ENCODE measurements around the gene PPP4R2.
"Not testable (repeated sequence)": the region's sequence is repeated elsewhere in the genome, so short reads cannot be mapped to it uniquely, and the experiment has no call there.

PPP4R2 gene

DNA sequence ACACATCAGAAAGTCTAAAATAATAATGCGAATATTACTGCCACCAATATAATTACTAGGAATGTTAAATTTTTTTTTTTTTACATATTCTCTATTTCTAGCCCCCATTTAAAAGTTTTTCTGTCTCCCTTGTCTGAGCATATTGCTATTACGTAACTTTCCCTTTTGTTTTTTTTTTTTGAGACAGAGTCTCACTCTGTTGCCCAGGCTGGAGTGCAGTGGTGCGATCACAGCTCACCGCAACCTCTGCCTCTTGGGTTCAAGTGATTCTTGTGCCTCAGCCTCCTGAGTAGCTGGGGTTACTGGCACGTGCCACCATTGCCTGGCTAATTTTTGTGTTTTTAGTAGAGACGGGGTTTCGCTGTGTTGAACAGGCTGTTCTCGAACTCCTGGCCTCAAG, 6.4 kb downstream of the PPP4R2 start:
- DNase-seq (ENCODE audit: low read depth); H3K27me3 ChIP-seq (replicated peaks; ENCODE audit: control insufficient read depth, insufficient read depth, low read length); H3K9me3 ChIP-seq (ENCODE audit: control insufficient read depth, low read length); H3K9ac ChIP-seq (ENCODE audit: low read length); H3K4me3 ChIP-seq (ENCODE audit: low read length): not testable (repeated sequence)
- Histone ChIP-seq H3K36me3 (ENCODE audit: control insufficient read depth, insufficient read depth, low read length, severe bottlenecking) (peaks cover 68% of the 10 kb centered on the region), H3K4me1 (ENCODE audit: control insufficient read depth, insufficient read depth, low read length) (peaks cover 48% of the 10 kb centered on the region)

DNA sequence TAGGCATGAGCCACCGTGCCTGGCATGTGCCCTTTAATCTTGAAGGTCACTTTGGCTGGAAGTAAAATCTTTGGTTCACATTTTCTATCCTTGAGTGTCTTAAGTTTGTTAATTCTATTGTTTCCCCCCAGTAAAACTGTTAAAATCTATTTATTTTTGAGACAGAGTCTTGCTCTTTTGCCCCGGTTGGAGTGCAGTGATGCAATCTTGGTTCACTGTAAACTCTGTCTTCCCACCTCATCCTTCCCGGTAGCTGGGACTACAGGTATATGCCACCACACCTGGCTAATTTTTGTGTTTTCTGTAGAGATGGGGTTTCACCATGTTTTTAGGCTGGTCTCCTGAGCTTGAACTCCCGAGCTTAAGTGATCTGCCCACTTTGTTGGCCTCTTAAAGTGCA, 7.7 kb downstream of the PPP4R2 start:
- Histone ChIP-seq H3K9ac (ENCODE audit: low read length) (no peak overlapping the region), H3K4me3 (ENCODE audit: low read length) (no peak overlapping the region), H3K27me3 (replicated peaks; ENCODE audit: control insufficient read depth, insufficient read depth, low read length) (no peaks in the 10 kb centered on the region), H3K36me3 (ENCODE audit: control insufficient read depth, insufficient read depth, low read length, severe bottlenecking) (peaks cover 68% of the 10 kb centered on the region), H3K9me3 (ENCODE audit: control insufficient read depth, low read length) (no peaks in the 10 kb centered on the region), H3K4me1 (ENCODE audit: control insufficient read depth, insufficient read depth, low read length) (peaks cover 36% of the 10 kb centered on the region)
- no peak for DNase-seq (ENCODE audit: low read depth)

DNA sequence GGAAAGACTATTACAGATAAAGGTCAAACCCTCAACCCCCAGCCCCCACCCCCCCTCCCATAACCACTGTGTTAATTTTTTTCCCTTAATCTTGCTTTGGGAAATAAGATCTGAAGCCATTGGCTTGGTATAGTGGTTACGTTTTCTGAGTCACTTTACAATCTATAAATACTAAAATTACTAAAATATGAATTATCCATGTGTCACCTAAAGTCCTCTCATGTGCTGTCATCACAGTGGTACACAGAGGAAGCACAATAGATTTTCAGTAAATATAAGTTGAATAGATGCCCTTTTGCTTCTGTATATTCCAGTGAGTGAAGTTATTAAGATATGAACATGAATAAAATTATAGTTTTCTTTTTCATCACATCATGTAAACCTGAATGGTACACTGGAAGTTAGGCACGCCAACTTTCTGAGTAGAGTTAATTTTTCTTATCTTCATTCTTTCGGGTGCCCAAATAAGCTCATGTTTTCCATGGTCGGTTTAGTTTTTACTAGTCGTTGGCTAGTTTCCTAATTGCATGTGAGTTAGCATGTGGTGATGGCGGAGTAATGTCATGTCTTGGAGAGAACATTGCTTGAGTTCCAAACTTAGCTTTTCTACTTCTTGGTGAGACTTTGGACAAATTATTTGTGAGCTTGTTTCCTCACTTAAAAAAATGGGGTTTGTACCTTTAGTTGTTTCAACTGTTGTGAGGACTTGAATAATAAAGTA, 11.5 kb downstream of the PPP4R2 start:
- DNase-seq (ENCODE audit: low read depth): no peak
- Histone ChIP-seq H3K27me3 (replicated peaks; ENCODE audit: control insufficient read depth, insufficient read depth, low read length) (no peaks in the 10 kb centered on the region), H3K4me3 (ENCODE audit: low read length) (no peak overlapping the region), H3K9me3 (ENCODE audit: control insufficient read depth, low read length) (no peaks in the 10 kb centered on the region), H3K9ac (ENCODE audit: low read length) (no peak overlapping the region), H3K36me3 (ENCODE audit: control insufficient read depth, insufficient read depth, low read length, severe bottlenecking) (peaks cover 64% of the 10 kb centered on the region), H3K4me1 (ENCODE audit: control insufficient read depth, insufficient read depth, low read length) (peaks cover 7% of the 10 kb centered on the region)

DNA sequence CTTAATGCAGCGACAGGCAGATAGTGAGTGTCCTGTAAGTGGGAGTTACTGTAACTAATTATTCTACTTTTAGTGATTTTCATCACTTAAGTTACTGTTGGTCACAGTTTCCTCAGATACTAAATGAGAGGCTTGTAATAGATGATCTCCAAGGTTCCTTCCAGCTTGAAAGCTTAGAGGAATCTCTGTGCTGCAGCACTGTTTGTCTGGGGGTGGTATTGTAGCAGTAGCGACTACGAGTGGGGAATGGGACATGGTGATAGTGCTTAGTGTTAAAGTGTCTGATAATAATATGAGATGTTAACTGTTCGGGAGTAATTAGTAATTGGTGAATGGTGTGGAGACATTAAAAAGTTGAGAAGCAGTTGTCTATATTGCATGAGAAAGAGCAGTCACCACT, 12.4 kb downstream of the PPP4R2 start:
- H3K36me3 ChIP-seq (ENCODE audit: control insufficient read depth, insufficient read depth, low read length, severe bottlenecking): peaks cover 57% of the 10 kb centered on the region
- DNase-seq (ENCODE audit: low read depth): no peak
- H3K4me3 ChIP-seq (ENCODE audit: low read length): no peak overlapping the region
- H3K27me3 ChIP-seq (replicated peaks; ENCODE audit: control insufficient read depth, insufficient read depth, low read length): no peaks in the 10 kb centered on the region
- H3K4me1 ChIP-seq (ENCODE audit: control insufficient read depth, insufficient read depth, low read length): peaks cover 3% of the 10 kb centered on the region
- no peak overlapping the region for H3K9ac ChIP-seq (ENCODE audit: low read length)
- H3K9me3 ChIP-seq (ENCODE audit: control insufficient read depth, low read length): no peaks in the 10 kb centered on the region

DNA sequence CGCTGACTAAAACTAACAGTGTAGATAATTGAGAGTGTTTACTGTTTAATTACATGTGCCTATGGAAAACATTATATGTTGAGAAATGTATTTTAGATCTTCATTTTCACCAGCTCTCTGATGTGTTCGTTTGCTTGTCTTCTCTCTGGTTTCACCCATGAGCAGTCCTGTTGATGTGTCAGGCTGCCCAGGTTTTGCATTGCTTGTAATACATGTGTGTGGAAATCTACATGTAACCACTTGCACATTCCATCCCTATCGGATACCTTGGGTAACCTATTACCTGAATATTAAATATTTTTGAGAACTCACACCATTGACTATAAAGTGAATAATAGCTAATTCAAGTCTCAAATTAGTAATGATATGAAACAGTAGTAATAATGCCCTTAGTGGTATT, 13.1 kb downstream of the PPP4R2 start:
- no peaks in the 10 kb centered on the region for H3K27me3 ChIP-seq (replicated peaks; ENCODE audit: control insufficient read depth, insufficient read depth, low read length)
- no peak overlapping the region for H3K9ac ChIP-seq (ENCODE audit: low read length)
- no peaks in the 10 kb centered on the region for H3K9me3 ChIP-seq (ENCODE audit: control insufficient read depth, low read length)
- peaks cover 54% of the 10 kb centered on the region for H3K36me3 ChIP-seq (ENCODE audit: control insufficient read depth, insufficient read depth, low read length, severe bottlenecking)
- DNase-seq (ENCODE audit: low read depth): no peak
- no peak overlapping the region for H3K4me3 ChIP-seq (ENCODE audit: low read length)
- peaks cover 3% of the 10 kb centered on the region for H3K4me1 ChIP-seq (ENCODE audit: control insufficient read depth, insufficient read depth, low read length)

DNA sequence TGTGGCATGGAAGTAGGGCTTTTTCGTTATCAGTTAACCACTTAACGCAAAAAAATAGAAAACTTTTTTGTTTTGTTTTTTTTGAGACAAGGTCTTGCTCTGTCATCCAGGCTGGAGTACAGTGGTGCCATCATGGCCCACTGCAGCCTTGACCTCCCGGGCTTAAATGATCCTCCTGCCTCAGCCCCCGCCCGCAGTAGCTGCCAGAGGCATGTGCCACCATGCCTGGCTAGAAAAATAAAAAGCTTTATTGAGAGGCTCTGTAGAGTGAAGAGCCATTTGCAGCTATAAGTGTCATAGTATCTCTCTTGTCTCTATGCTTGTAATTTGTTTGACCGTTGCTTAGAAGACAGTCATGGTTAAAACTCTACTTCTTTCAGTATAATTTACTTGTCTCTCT, 13.5 kb downstream of the PPP4R2 start:
- H3K9me3 ChIP-seq (ENCODE audit: control insufficient read depth, low read length): no peaks in the 10 kb centered on the region
- no peak for DNase-seq (ENCODE audit: low read depth)
- H3K27me3 ChIP-seq (replicated peaks; ENCODE audit: control insufficient read depth, insufficient read depth, low read length): no peaks in the 10 kb centered on the region
- H3K36me3 ChIP-seq (ENCODE audit: control insufficient read depth, insufficient read depth, low read length, severe bottlenecking): peaks cover 54% of the 10 kb centered on the region
- H3K4me1 ChIP-seq (ENCODE audit: control insufficient read depth, insufficient read depth, low read length): peaks cover 3% of the 10 kb centered on the region
- no peak overlapping the region for H3K9ac ChIP-seq (ENCODE audit: low read length)
- no peak overlapping the region for H3K4me3 ChIP-seq (ENCODE audit: low read length)

DNA sequence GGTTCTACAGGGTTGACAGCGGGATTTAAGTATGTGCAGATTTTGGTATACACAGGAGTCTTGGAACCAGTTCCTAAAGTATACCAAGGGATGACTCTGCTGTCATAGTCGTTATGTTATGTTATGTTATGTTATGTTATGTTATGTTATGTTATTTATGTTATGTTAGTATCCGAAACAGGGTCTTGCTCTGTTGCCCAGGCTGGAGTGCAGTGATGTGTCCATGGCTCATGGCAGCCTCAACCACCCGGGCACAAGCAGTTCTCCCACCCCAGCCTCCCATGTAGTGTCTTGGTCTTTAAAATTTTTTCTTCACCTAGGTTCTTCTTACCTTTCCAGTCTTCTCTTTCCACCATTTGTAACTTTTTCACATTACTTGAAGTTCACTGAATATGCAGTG, 21.7 kb downstream of the PPP4R2 start:
- Histone ChIP-seq H3K9ac (ENCODE audit: low read length) (no peak overlapping the region), H3K9me3 (ENCODE audit: control insufficient read depth, low read length) (no peaks in the 10 kb centered on the region), H3K4me1 (ENCODE audit: control insufficient read depth, insufficient read depth, low read length) (no peaks in the 10 kb centered on the region), H3K36me3 (ENCODE audit: control insufficient read depth, insufficient read depth, low read length, severe bottlenecking) (peaks cover 18% of the 10 kb centered on the region), H3K4me3 (ENCODE audit: low read length) (no peak overlapping the region), H3K27me3 (replicated peaks; ENCODE audit: control insufficient read depth, insufficient read depth, low read length) (no peaks in the 10 kb centered on the region)
- DNase-seq (ENCODE audit: low read depth): no peak

DNA sequence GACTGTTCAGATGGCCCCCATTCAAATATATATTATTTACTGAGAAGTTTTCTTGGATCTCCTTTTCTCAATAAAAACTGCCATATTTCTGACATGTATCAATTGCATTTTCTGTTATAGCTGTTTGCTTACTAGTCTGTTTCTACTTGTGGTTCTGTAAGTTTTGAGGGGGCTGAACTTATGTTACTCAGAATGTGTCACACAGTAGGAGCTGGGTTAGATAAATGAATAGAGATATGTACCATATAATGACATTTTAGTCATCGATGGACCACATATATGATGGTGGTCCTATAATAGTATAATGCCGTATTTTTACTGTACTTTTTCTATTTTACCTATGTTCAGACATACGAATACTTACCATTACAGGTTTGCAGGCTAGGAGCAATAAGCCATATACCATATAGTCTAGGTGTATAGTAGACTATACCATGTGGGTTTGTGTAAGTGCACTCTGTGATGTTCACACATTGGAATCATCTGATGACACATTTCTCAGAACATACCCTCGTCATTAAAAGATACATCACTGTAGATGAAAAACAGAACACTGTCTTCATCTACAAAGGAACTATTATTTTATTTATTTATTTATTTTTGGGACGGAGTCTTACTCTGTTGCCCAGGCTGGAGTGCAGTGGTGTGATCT, 22.3 kb downstream of the PPP4R2 start:
- no peaks in the 10 kb centered on the region for H3K4me1 ChIP-seq (ENCODE audit: control insufficient read depth, insufficient read depth, low read length)
- H3K27me3 ChIP-seq (replicated peaks; ENCODE audit: control insufficient read depth, insufficient read depth, low read length): no peaks in the 10 kb centered on the region
- H3K4me3 ChIP-seq (ENCODE audit: low read length): no peak overlapping the region
- no peak overlapping the region for H3K9ac ChIP-seq (ENCODE audit: low read length)
- H3K9me3 ChIP-seq (ENCODE audit: control insufficient read depth, low read length): no peaks in the 10 kb centered on the region
- H3K36me3 ChIP-seq (ENCODE audit: control insufficient read depth, insufficient read depth, low read length, severe bottlenecking): peaks cover 18% of the 10 kb centered on the region
- no peak for DNase-seq (ENCODE audit: low read depth)

DNA sequence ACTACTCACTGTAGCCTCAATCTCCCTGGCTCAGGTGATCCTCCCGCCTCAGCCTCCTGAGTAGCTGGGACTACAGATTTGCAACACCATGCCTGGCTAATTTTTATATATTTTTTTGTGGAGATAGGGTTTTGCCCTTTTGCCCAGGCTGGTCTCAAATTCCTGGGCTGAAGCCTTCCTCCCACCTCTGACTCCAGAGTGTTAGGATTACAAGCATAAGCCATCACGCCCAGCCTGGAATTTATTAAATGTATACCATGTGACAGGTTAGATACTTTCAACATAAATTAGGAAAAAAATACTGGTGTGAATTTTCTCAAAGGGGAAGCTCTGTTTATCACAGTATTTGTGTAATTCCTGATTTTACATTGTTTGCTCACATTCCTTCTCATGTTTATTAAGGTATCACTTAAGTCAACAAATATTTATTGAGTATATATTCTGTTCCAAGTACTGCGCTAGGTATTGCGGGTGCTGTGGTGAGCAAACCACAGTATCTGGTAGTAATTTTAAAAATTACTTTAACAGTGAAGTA, 24.8 kb downstream of the PPP4R2 start:
- H3K4me3 ChIP-seq (ENCODE audit: low read length): no peak overlapping the region
- no peak for DNase-seq (ENCODE audit: low read depth)
- peaks cover 16% of the 10 kb centered on the region for H3K4me1 ChIP-seq (ENCODE audit: control insufficient read depth, insufficient read depth, low read length)
- no peak overlapping the region for H3K9ac ChIP-seq (ENCODE audit: low read length)
- peaks cover 7% of the 10 kb centered on the region for H3K36me3 ChIP-seq (ENCODE audit: control insufficient read depth, insufficient read depth, low read length, severe bottlenecking)
- no peaks in the 10 kb centered on the region for H3K9me3 ChIP-seq (ENCODE audit: control insufficient read depth, low read length)
- H3K27me3 ChIP-seq (replicated peaks; ENCODE audit: control insufficient read depth, insufficient read depth, low read length): no peaks in the 10 kb centered on the region

DNA sequence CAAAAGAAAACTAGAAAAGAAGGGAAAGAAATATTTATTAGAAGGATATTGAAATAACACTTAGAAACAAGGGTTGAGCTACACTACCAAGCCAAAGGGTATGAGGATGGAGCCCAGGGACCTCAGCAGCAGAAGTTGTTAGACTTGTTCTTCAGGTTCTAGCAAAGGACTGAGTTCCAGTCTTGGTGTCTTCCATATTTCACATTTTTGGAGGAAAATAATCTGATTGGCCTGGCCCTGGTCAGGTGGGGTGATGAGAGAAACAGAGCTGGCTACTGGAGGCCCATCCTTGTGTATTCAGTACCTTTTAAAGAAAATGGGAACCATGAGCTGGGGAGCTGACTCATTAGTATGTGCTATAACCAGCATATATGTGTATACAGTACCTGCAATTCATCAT, 28.2 kb downstream of the PPP4R2 start:
- no peak overlapping the region for H3K9ac ChIP-seq (ENCODE audit: low read length)
- H3K4me3 ChIP-seq (ENCODE audit: low read length): no peak overlapping the region
- no peak for DNase-seq (ENCODE audit: low read depth)
- no peaks in the 10 kb centered on the region for H3K36me3 ChIP-seq (ENCODE audit: control insufficient read depth, insufficient read depth, low read length, severe bottlenecking)
- H3K9me3 ChIP-seq (ENCODE audit: control insufficient read depth, low read length): no peaks in the 10 kb centered on the region
- peaks cover 37% of the 10 kb centered on the region for H3K4me1 ChIP-seq (ENCODE audit: control insufficient read depth, insufficient read depth, low read length)
- H3K27me3 ChIP-seq (replicated peaks; ENCODE audit: control insufficient read depth, insufficient read depth, low read length): no peaks in the 10 kb centered on the region

DNA sequence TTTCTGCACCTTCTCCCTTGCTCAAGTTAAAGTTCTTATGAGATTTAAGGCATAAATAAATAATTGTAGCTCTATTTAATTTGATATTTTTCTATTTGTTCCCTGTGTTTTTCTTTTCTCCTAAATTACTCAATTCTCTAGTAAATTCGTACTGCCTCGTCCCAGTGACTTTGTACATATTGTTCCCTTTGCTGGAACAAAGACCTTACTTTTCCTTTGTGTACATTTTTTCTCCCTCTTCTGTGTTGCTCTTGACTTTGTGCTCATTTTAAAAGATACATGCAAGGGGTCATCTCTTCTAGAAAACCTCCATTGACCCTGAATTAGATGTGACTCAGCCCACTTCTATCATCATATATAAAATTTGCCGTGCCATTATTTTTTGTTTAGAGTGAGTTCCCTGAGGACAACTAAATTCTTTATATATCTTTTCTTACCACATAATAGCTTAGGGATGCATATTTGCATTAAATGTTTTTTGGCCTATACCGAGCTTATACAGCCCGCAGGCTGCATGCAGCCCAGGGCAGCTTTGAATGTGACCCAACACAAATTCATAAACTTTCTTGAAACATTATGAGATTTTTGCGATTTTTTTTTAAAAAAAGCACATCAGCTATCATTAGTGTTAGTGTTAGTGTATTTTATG, 29.6 kb downstream of the PPP4R2 start:
- no peak overlapping the region for H3K9ac ChIP-seq (ENCODE audit: low read length)
- no peak overlapping the region for H3K4me3 ChIP-seq (ENCODE audit: low read length)
- DNase-seq (ENCODE audit: low read depth): peak; percentile 25
- no peaks in the 10 kb centered on the region for H3K9me3 ChIP-seq (ENCODE audit: control insufficient read depth, low read length)
- H3K36me3 ChIP-seq (ENCODE audit: control insufficient read depth, insufficient read depth, low read length, severe bottlenecking): no peaks in the 10 kb centered on the region
- peaks cover 42% of the 10 kb centered on the region for H3K4me1 ChIP-seq (ENCODE audit: control insufficient read depth, insufficient read depth, low read length)
- H3K27me3 ChIP-seq (replicated peaks; ENCODE audit: control insufficient read depth, insufficient read depth, low read length): no peaks in the 10 kb centered on the region

All from adipocyte (in vitro differentiated cells).